ENCODE measurements around the gene UBP1.

- TF ChIP-seq CTCF (IDR thresholded peaks at IDR 0.05) (no peak), EZH2 (IDR thresholded peaks at IDR 0.05; ENCODE audit: borderline replicate concordance, insufficient read depth, low read depth, low read length, poor library complexity, severe bottlenecking) (no peak)
Observed at GRCh38 chr3:33389908-33390307, 50.3 kb downstream of the UBP1 start.
